Stimulated activated CD4-positive, alpha-beta T cell treated with anti-CD3 and anti-CD28 coated beads, Interleukin-2, amount 100 ng/mL, for 24 hours (primary cell): Measurements from ENCODE around the gene CADM2.

ENCODE experiments used
- DNase-seq, 2 donors: peaks; one replicate each; pipeline ENCODE4 v3.0.0-alpha.2; 2020

Gene CADM2

GRCh38 chr3:85342915-85343314 is 384.1 kb downstream of the CADM2 start:
- no peak for DNase-seq

DNA sequence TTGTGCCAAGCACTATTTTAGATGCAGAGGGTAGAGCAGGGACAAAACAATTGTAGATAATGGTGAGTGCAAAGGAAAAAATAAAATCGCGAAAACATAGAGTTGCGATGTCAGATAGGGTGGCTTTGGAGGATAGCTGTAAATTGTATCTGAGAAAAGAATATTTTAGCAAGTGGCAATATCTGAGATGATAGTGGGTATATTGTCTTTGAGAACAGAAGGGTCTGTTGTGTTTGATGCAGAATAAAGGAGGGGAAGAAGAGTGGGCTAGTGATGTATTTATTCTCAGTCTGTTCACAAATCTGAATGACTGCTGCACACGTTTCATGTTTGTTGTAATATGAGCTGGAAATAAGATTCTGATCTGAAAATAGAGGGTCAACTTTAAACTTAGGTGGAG is 396.8 kb downstream of the CADM2 start:
- no peak for DNase-seq

DNA sequence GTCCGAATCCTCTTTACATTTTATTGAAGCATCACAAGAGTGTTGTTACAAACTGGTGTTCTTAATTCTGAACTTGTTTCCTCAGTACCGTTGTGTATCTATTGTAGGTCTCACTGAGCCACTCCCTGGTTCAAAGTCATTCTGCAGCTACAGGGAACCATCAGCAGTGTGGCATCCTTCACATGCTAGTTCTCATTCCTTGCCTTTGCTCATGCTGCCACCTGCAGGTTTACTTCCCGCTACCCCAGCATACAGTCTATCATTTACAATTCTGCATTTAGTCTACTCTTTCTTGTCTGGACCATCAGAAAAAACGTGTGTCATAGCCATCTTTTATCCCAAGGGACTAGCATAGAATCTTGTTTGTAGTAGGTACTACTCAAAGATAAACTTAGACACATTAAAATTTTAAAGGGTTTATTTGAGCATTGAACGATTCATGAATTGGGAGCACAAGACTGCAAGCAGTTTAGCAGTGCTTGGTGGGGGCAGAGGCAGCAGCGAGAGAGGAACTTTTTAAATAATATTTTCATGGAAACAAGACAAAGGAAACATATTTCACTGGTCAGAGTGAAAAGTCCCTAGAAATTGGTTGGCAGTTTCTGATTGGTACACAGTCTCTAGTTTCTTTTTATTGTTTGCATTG is 402.1 kb downstream of the CADM2 start:
- DNase-seq = peak in 1 of 2 donors; percentile 2

DNA sequence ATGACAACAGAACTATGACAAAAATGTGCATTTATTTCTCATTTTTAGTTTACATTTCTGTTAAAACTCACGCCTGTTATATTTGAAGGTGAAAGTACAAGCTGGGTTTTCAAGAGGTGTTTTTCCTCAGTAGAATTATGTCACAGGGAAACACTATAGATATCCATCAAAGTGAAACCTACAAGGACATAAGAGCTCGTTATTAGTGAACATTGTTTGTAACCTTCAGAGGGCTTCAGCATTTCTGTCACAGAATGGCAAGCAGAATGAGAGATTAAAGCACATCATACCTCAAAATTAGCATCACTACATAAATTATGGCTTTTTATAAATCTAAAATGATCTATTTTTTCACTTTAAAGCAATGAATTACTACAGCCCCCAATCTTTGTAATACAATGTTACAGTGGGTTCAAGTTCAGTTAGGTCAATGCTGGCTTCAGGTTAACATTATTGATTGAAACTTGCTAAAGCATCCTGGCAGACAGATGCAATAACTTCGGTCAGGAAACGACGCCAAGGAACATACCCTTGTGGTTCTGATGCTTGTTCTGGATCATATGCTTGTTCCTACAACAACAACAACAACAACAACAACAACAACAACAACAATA is 405.6 kb downstream of the CADM2 start:
- DNase-seq = no peak

GRCh38 chr3:85370341-85370740 is 411.6 kb downstream of the CADM2 start:
- DNase-seq = no peak

DNA sequence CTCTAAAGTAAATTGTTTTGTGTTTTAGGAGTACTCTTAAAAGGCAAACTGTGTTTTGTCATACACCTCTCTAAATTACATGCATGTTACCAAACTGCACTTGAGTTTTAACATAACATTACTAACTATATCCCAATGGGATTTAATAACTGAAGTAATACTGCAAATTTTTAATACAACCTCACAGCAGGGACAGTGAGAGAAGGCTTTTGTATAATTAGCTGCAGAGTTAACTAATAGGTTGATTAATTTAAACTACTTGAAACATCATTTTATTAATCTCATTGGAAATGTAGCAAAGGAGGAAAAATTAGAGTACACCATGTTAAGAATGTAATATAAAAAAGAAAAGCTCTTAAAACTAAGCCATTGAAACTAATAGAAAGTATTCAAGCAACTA is 417.3 kb downstream of the CADM2 start:
- no peak for DNase-seq

DNA sequence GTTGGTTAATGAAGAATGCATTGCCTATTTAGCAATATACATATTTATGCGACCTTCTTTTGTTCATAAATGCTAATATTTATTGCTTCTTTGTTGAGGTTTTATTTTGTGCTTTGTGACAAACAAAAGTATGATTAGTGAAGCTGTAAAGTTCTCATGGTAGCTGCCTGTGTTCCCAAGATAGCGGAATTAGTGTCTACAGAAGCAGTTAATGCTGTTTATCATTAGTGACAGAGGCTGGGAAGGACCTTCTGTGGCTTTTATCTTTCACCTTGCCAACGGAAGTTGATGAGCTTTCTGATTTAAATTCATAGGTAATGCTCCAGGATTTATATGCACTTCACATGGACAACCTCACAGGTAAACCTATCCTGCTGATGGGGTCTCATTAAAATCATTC is 418.3 kb downstream of the CADM2 start:
- DNase-seq = no peak

DNA sequence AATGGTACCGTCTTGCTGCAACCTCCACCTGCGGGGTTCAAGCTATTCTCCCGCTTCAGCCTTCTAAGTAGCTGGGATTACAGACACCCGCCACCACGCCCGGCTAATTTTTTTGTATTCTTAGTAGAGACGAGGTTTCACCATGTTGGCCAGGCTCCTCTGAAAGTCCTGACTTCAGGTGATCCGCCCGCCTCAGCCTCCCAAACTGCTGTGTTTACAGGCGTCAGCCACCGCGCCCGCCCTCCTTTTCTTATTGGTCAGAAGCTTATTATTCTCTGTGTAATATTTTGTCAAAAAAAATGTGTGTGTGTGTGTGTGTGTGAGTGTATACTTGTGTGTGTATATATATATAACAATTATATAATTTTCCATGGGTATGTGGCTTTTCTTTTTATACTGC is 425.6 kb downstream of the CADM2 start:
- no peak for DNase-seq

DNA sequence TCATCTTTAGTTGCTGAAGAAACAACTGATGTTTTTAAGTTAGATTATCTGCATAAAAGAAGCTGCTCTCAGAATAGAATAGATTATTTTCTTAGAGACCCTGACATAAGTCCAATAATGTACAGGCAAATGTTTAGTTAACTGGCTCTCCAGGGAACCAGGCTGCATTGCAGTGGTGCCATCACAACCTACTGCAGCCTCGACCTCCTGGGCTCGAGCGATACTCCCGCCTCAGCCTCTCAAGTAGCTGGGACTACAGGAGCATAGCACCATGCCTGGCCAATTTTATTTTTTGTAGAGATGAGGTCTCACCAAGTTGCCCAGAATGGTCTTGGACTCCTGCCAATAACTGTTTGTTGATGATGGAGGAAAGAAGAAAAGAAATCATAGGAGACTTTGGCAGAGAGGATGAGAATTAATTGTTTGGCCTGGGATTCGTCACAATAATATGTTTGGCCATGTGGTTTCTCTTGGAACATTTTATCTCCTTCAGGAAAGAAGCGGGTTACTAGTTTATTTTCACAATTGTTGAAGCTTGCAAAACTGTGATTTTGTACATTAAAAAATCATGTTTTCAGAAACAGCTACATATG is 429.2 kb downstream of the CADM2 start:
- DNase-seq = no peak

- DNase-seq = no peak
Observed at GRCh38 chr3:85394424-85394823, 435.6 kb downstream of the CADM2 start.

- DNase-seq = no peak
Observed at GRCh38 chr3:85397434-85397833, 438.6 kb downstream of the CADM2 start.

DNA sequence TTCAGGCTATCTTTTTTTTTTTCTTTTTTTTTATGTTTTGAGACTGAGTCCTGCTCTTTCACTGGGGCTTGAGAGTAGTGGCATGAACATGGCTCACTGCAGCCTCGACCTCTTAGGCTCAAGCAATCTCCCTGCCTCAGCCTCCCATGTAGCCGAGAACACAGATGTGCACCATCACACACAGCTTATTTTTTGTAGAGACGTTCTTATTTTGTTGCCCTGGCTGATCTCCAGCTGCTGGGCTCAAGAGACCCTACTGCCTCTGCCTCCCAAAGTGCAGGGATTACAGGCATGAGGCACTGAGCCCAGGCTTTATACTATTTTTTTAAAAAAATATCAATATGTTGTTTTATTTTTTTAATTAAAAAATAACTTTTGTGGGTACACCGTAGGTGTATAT is 467.3 kb downstream of the CADM2 start:
- no peak for DNase-seq

GRCh38 chr3:85427467-85427866 is 468.7 kb downstream of the CADM2 start:
- DNase-seq = no peak

DNA sequence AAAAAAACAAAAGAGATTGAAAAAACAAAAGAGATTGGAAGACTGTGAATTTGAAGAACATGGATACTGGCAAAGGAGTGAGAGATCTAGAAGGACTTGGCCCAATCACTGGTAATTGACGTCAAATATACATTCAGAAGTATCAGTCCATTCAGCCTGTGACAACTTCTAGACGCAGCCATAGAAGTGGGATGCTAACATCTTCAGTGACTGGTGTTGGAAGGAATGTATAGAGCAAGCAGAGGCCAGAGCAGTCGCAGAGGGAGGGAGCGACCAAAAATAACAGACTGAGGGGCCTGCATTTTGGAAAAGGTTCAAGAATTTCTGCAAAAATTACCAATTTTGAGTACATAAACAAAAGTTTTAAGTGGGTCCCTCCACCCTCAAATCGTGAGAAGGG is 473.3 kb downstream of the CADM2 start:
- no peak for DNase-seq

GRCh38 chr3:85433319-85433718 is 474.5 kb downstream of the CADM2 start:
- DNase-seq = no peak

- no peak for DNase-seq
Observed at GRCh38 chr3:85455561-85456200, 496.9 kb downstream of the CADM2 start.

- DNase-seq = no peak
Observed at GRCh38 chr3:85474241-85474640, 515.5 kb downstream of the CADM2 start.

GRCh38 chr3:85475346-85475745 is 516.6 kb downstream of the CADM2 start:
- no peak for DNase-seq

DNA sequence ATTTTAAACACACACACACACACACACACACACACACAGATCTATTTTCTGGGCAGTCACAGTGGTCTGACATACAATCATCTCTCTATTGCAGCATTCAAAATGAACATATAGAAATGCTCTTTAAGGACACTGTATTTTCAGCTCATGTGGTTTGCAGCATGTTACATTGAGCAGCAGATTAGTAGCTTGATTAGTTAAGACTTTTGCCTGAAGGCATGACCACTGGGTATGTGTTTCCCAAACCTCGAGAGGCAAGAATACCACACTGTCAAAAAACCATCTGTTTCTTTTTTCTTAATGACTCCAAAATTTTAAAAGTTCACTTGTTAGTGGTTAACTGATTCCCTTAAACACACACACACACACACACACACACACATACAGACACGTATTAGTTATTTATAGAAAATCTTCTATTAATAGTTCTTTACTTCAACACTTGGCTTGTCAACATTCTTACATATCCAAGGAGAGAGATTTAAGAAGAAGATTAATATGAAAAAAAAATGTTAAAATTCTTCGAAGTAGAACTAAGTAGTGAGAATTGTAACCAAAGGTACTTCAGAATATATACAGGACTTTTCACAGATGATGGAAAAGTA is 518.2 kb downstream of the CADM2 start:
- DNase-seq = no peak

DNA sequence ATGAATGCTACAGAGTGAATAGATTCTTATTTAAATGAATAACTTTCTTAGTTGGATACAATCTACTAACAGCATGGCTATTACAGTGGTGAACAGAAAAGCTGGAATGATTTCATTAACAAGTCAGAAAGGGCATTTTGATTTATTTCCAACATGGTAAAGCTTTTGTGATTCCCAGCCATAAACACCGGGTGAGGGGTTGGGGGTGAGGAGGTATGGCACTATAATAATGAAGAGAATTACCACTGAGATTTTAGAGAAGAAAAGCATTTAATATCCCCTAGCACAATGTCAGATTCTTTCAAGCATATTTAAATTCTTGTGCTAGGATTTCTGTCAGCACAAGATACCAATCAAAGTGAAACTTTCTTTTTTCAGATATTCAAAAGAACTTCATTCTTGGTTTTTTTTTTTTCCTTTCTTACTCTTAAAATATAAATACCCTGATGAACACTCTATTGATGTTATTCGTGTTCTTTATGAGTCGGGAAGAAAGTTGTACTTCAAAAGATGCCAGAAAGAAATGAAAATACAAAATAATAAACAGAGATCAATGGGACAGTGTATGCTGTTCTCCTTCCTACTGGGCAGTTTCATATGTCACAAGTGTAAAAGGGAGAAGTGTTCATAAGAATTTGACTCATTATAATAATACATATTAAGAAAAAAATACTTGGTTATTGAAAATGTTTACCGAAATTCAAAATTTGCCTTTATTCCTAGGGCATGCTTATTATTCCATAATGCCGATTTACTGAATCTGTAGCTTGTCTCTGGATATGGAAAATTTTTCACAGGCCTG is 522.8 kb downstream of the CADM2 start:
- DNase-seq = no peak

DNA sequence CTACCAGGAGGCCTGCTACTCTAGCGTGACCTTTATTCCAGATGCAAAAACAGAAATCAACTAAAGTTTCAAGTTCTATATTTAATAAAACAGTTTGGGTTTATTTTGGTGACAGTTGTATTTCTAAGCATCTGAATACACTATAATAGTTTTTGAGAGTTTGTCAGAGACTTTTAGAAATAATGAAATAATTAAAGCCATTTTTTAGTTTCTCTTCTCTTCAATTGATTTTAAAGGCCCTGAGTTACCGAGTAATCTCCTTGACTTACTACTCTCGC is 523.4 kb downstream of the CADM2 start:
- no peak for DNase-seq

DNA sequence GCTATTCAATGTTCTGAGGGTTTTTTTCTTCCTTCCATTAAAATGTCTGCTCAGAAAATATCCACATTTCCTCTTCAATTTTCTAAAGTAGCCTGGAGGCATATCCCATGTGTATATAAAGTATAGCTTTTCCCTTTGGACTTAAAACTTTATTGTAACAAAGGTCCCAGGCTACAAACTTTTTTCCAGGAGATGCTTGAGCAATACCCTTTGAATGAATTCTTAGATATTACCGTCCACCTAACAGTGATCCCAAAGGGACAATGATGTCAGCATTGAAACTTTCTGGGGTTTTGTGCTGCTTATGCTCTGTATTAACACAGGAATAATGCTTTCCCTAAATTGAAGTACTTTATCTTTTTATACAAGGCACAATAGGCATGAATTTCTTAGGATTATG is 525.2 kb downstream of the CADM2 start:
- no peak for DNase-seq

GRCh38 chr3:85487375-85487774 is 528.6 kb downstream of the CADM2 start:
- DNase-seq = no peak
